ENCODE measurements around the gene PPP6R2.

The PPP6R2 gene

DNA sequence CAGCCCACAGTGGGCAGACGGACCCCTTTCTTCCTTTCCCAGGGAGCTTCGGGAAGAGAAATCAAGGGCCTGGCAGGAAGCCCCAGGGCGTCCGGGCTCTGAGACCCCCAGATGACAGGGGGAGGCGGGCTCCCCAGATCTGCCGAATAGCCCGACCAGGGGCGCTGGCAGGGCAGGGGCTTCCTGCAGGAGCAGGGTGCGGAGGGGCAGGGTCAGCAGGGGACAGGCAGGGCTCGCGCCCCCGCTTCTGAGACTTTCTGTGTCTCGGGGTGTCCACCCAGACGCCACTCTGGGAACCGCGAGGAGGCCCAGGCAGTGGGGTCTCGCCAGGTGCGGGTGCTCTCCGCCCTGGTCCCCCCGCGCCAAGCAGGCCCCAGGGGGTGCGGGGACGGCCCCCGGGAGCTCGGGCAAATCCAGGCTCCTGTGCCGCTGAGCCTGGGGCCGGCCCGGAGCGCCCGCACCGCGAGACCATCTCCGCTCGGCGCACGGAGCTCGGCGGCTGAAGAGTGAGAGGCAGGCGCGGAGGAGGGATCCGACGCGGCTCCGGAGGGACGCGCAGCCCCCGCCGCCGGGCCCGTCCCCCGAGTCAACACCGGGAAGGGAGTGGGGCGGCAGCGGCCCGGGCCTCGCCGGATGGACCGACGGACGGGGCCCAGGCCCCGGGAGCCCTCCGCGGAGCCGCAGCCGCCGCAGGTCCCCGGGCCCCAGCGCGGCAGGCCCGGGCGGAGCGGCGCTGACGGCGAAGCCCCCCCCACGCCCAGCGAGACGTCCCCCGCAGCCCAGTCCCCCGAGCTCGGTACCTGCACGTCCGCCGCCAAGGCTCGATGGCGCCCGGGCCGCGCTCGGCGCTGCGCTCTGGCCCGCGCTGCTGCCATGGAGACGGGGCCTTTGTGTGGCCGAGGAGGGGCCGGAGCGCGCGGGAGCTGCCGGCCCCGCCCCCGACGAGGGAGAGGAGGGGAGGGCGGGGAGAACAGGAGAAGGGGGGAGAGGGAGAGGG lies 36.1 kb upstream of the PPP6R2 start, which contains the start of gene PLXNB2:
Gene PLXNB2 (minus strand): TSS at position 894 of the 997 bp plus-strand sequence. CDS start 17,062 bp downstream, outside the sequence.
- no peak for DNase-seq (ENCODE audit: low spot score)
- peak within 1 kb of the TSS; percentile 94 for H3K4me3 ChIP-seq (ENCODE audit: severe bottlenecking)
- H3K9me3 ChIP-seq (ENCODE audit: severe bottlenecking) = no peaks in the 10 kb centered on the region
- peaks cover 7% of the 10 kb centered on the region for H3K36me3 ChIP-seq (ENCODE audit: low read depth)
- ATAC-seq (ENCODE audit: low read depth) = no peak
- TF ChIP-seq, protein P1, sequence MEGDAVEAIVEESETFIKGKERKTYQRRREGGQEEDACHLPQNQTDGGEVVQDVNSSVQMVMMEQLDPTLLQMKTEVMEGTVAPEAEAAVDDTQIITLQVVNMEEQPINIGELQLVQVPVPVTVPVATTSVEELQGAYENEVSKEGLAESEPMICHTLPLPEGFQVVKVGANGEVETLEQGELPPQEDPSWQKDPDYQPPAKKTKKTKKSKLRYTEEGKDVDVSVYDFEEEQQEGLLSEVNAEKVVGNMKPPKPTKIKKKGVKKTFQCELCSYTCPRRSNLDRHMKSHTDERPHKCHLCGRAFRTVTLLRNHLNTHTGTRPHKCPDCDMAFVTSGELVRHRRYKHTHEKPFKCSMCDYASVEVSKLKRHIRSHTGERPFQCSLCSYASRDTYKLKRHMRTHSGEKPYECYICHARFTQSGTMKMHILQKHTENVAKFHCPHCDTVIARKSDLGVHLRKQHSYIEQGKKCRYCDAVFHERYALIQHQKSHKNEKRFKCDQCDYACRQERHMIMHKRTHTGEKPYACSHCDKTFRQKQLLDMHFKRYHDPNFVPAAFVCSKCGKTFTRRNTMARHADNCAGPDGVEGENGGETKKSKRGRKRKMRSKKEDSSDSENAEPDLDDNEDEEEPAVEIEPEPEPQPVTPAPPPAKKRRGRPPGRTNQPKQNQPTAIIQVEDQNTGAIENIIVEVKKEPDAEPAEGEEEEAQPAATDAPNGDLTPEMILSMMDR (IDR thresholded peaks at IDR 0.05; ENCODE audit: poor library complexity, severe bottlenecking) = no peak
- peaks cover 34% of the 10 kb centered on the region for H3K4me1 ChIP-seq (ENCODE audit: insufficient read depth, poor library complexity, severe bottlenecking)
- peak within 1 kb of the TSS; percentile 99 for H3K27ac ChIP-seq (ENCODE audit: poor library complexity, severe bottlenecking)
- H3K27me3 ChIP-seq (ENCODE audit: insufficient read depth, poor library complexity, severe bottlenecking) = no peaks in the 10 kb centered on the region

DNA sequence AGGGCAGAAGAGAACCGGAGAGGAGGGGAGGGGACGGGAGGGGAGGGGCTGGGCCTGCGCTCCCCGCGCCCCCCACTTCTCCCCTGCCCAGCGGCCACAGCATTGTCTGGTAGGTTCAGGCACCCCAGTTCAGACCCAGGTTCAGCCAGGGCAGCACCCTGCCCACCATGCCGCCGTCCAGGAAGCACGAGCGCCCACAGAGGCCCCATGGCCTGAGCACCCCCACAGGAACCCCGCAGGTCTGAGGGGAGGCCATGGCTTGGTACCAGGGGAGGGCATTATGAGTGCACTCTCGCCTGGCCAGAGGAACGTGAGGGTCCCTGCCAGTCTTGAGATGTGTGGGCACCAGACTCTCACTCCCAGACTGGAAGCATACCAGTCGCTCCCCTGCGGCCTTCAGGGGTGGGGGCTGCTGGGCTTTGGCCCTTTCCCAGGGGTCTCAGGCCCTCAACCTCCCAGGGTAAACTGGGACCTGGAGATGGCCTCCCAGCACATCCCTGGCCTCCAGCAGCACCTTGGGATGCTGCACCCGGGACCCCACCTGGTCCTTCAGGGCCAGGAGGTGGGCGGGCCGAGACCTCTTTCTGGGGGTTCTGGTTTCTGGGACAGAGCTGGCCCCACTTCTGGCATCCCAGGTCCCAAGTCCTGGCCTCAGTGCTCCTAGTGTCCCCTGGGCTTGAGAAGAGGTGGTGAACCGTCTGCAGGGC lies 35.1 kb upstream of the PPP6R2 start:
- Histone ChIP-seq H3K9me3 (ENCODE audit: severe bottlenecking) (no peaks in the 10 kb centered on the region), H3K27me3 (ENCODE audit: insufficient read depth, poor library complexity, severe bottlenecking) (no peaks in the 10 kb centered on the region), H3K4me1 (ENCODE audit: insufficient read depth, poor library complexity, severe bottlenecking) (peaks cover 24% of the 10 kb centered on the region), H3K4me3 (ENCODE audit: severe bottlenecking) (no peak overlapping the region), H3K36me3 (ENCODE audit: low read depth) (peaks cover 6% of the 10 kb centered on the region), H3K27ac (ENCODE audit: poor library complexity, severe bottlenecking) (peak overlapping the region; percentile 99)
- no peak for DNase-seq (ENCODE audit: low spot score)
- no peak for ATAC-seq (ENCODE audit: low read depth)
- TF ChIP-seq, protein P1 (IDR thresholded peaks at IDR 0.05; ENCODE audit: poor library complexity, severe bottlenecking) = no peak

DNA sequence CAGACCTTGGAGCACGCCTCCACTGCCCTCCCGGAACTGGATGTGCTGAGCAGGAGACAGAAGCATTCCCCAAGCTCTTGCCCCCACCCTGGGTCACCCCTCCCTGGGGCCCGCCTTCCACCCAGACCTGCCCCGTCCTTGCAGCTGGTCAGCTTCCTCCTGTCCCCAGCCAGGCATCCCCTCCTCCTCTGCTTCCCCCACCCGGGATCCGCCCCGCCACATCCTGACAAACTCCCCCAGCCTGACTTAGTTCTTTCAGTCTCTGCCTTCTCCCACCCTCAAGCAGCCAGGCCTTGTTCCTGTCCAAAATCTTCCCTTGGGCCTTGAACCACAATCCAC lies 34.6 kb upstream of the PPP6R2 start:
- Histone ChIP-seq H3K9me3 (ENCODE audit: severe bottlenecking) (no peaks in the 10 kb centered on the region), H3K4me3 (ENCODE audit: severe bottlenecking) (no peak overlapping the region), H3K36me3 (ENCODE audit: low read depth) (peaks cover under 1% of the 10 kb centered on the region), H3K4me1 (ENCODE audit: insufficient read depth, poor library complexity, severe bottlenecking) (peaks cover 19% of the 10 kb centered on the region), H3K27ac (ENCODE audit: poor library complexity, severe bottlenecking) (peak overlapping the region; percentile 99), H3K27me3 (ENCODE audit: insufficient read depth, poor library complexity, severe bottlenecking) (no peaks in the 10 kb centered on the region)
- ATAC-seq (ENCODE audit: low read depth) = no peak
- no peak for DNase-seq (ENCODE audit: low spot score)
- TF ChIP-seq, protein P1 (IDR thresholded peaks at IDR 0.05; ENCODE audit: poor library complexity, severe bottlenecking) = no peak

DNA sequence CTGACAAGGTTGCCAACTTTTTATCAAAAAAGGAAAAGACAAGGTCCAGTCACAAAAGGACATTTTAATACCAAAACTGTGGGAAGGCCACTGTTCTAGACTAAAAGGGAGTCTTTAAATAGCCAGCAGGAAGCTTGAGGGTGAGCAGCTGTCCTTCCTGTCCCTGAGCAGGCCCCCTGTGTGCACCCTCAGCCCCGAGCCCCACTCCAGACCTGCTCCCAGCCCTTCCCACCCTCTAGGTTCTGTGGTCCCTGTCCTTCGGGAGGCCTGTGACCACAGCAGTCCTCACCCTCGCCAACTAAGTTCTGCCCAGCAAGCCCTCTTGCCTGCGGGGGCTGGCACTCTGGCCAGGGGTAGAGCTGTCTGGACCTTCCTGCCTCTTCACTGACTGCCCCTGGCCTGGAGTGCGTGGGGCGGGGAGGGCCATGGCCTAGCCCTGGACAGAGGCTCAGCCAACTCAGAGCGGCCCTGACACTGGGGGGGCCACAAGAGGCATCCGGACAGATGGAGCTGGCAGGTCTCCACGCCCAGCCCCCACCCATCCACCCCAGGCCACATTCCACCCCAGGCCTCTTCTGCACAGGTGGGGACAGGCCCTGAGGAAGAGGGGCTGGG lies 34.0 kb upstream of the PPP6R2 start:
- ATAC-seq (ENCODE audit: low read depth) = no peak
- H3K4me3 ChIP-seq (ENCODE audit: severe bottlenecking) = no peak overlapping the region
- DNase-seq (ENCODE audit: low spot score) = no peak
- peak overlapping the region; percentile 99 for H3K27ac ChIP-seq (ENCODE audit: poor library complexity, severe bottlenecking)
- no peaks in the 10 kb centered on the region for H3K27me3 ChIP-seq (ENCODE audit: insufficient read depth, poor library complexity, severe bottlenecking)
- H3K9me3 ChIP-seq (ENCODE audit: severe bottlenecking) = no peaks in the 10 kb centered on the region
- TF ChIP-seq, protein P1 (IDR thresholded peaks at IDR 0.05; ENCODE audit: poor library complexity, severe bottlenecking) = no peak
- H3K4me1 ChIP-seq (ENCODE audit: insufficient read depth, poor library complexity, severe bottlenecking) = peaks cover 17% of the 10 kb centered on the region
- H3K36me3 ChIP-seq (ENCODE audit: low read depth) = no peaks in the 10 kb centered on the region

Measured in RWPE2 (cell line).